CD4-positive, alpha-beta memory T cell (primary cell): ENCODE data around the gene GRPR. TPM values are rescaled to one million over a fixed set of nuclear protein-coding genes. Genes with fewer than 3 reads are reported as not detected.
"Not testable (repeated sequence)": the region's sequence is repeated elsewhere in the genome, so short reads cannot be mapped to it uniquely, and the experiment has no call there.

Experiments used
- CTCF ChIA-PET: fragments of 350-600 bp; sonication (Branson Sonifier 250); formaldehyde crosslinking; loops from one replicate; lab custom pipeline; 2021; ENCODE audit warnings: inconsistent platforms; ENCODE audit not compliant: partially characterized antibody; lab: Charles Lee
- POLR2A ChIA-PET: fragments of 350-600 bp; sonication (Branson Sonifier 250); formaldehyde crosslinking; loops from one replicate; lab custom pipeline; 2021; ENCODE audit not compliant: partially characterized antibody; lab: Charles Lee
- DNase-seq, 5 donors: peaks; one replicate each; pipeline versions ENCODE4 v3.0.0 to v3.0.0-alpha.2; 2020 to 2022; ENCODE audit warnings: mixed read lengths in 1 of 5
- H3K27ac ChIP-seq: one replicate; pipeline ENCODE4 v1.7.0; 2013; ENCODE audit warnings: low read depth, low read length
- H3K27me3 ChIP-seq: 2 replicates; pipeline ENCODE4 v1.7.0; 2013; ENCODE audit warnings: mild to moderate bottlenecking, low read length, moderate library complexity; ENCODE audit not compliant: insufficient read depth
- H3K36me3 ChIP-seq: 2 replicates; pipeline ENCODE4 v1.7.0; 2013; ENCODE audit warnings: mild to moderate bottlenecking, low read length, moderate library complexity; ENCODE audit not compliant: insufficient read depth
- H3K4me1 ChIP-seq: 2 replicates; pipeline ENCODE4 v1.7.0; 2013; ENCODE audit warnings: mild to moderate bottlenecking, low read length, moderate library complexity; ENCODE audit not compliant: insufficient read depth
- H3K4me3 ChIP-seq, 2 donors: one replicate each; pipeline ENCODE4 v1.7.0; 2013; ENCODE audit warnings: low read length in 2 of 2, mild to moderate bottlenecking in 1 of 2
- H3K9me3 ChIP-seq, 2 donors: one replicate each; pipeline ENCODE4 v1.7.0; 2013; ENCODE audit warnings: low read length in 2 of 2, control low read depth in 1 of 2; ENCODE audit not compliant: control insufficient read depth in 1 of 2
- H3K27ac Mint-ChIP-seq, 7 donors: one replicate each; pipeline ENCODE4 v1.8.0; 2020 to 2021; ENCODE audit warnings: mixed read lengths in 7 of 7, mild to moderate bottlenecking in 6 of 7, inconsistent platforms in 3 of 7, moderate library complexity in 3 of 7
- H3K27me3 Mint-ChIP-seq, 2 donors: one replicate each; pipeline ENCODE4 v1.8.0; 2020 to 2021; ENCODE audit warnings: mixed read lengths in 2 of 2
- H3K36me3 Mint-ChIP-seq, 2 donors: one replicate each; pipeline ENCODE4 v1.8.0; 2020 to 2021; ENCODE audit warnings: mixed read lengths in 2 of 2, inconsistent platforms in 1 of 2, mild to moderate bottlenecking in 1 of 2
- H3K4me1 Mint-ChIP-seq, 4 donors: one replicate each; pipeline ENCODE4 v1.8.0; 2020 to 2021; ENCODE audit warnings: mixed read lengths in 4 of 4, mild to moderate bottlenecking in 1 of 4
- H3K4me3 Mint-ChIP-seq, 8 donors: one replicate each; pipeline ENCODE4 v1.8.0; 2020 to 2021; ENCODE audit warnings: mixed read lengths in 8 of 8, mild to moderate bottlenecking in 7 of 8, moderate library complexity in 6 of 8, inconsistent platforms in 3 of 8
- H3K9me3 Mint-ChIP-seq, 8 donors: one replicate each; pipeline ENCODE4 v1.8.0; 2020 to 2021; ENCODE audit warnings: mixed read lengths in 8 of 8, mild to moderate bottlenecking in 5 of 8, inconsistent platforms in 3 of 8, moderate library complexity in 1 of 8
- intact Hi-C: fragments of 100-400 bp; cut with micrococcal nuclease; formaldehyde crosslinking; loops from one replicate; pipeline ENCODE4 v1.15.1; 2023
- polyA plus RNA-seq, 2 donors: library from polyadenylated mRNA; unstranded; fragments of 300-500 nt; fragmentation: Illumina TruSeq; gene quantifications; one replicate each; pipeline ENCODE4 v1.2.3, GENCODE V29; 2021
- total RNA-seq, 2 experiments: library from RNA; stranded (reverse); gene quantifications; one replicate each; pipeline ENCODE4 v1.2.3, GENCODE V29; 2021

Gene GRPR
- total and polyA plus RNA-seq, 4 experiments from 2014 or later, result 0.23 to 0.33 (median 0.24) TPM; not detected in 1

GRCh38 chrX:16160729-16161128 lies 37.4 kb downstream of the GRPR start:
- H3K36me3 Mint-ChIP-seq, result no peaks in the 10 kb centered on the region
- Histone ChIP-seq H3K4me3 (no peak overlapping the region), H3K9me3 (no peaks in the 10 kb centered on the region), H3K27me3 (no peaks in the 10 kb centered on the region), H3K4me1 (no peaks in the 10 kb centered on the region), H3K36me3 (no peaks in the 10 kb centered on the region), H3K27ac (no peak overlapping the region)
- no peaks in the 10 kb centered on the region for H3K4me1 Mint-ChIP-seq
- H3K9me3 Mint-ChIP-seq, result peaks cover 0 to 1% (median 0%) of the 10 kb centered on the region in 8 donors
- peaks cover 0 to 4% of the 10 kb centered on the region in 2 donors for H3K27me3 Mint-ChIP-seq
- ChIA-PET POLR2A (no interaction called here), CTCF (no interaction called here)
- no peak overlapping the region for H3K4me3 Mint-ChIP-seq
- DNase-seq, result no peak
- H3K27ac Mint-ChIP-seq, result no peak overlapping the region
- intact Hi-C loops, result no loop called here

GRCh38 chrX:16161173-16161572 lies 37.8 kb downstream of the GRPR start:
- H3K9me3 ChIP-seq, H3K27ac Mint-ChIP-seq, H3K4me3 ChIP-seq, H3K4me1 Mint-ChIP-seq, H3K4me1 ChIP-seq, DNase-seq, H3K27me3 ChIP-seq, POLR2A ChIA-PET, intact Hi-C loops, CTCF ChIA-PET, H3K9me3 Mint-ChIP-seq, H3K27ac ChIP-seq, H3K36me3 Mint-ChIP-seq, H3K4me3 Mint-ChIP-seq, H3K36me3 ChIP-seq, H3K27me3 Mint-ChIP-seq: not testable (repeated sequence)

GRCh38 chrX:16162391-16162790 lies 39.0 kb downstream of the GRPR start:
- ChIA-PET CTCF (no interaction called here), POLR2A (interaction anchor here (0.7 kb wide), 1 partner anchor 494 kb away, joined by 3 read pairs; no protein-coding TSS in a partner anchor)
- Mint-ChIP-seq H3K27me3 (peaks cover 0 to 5% of the 10 kb centered on the region in 2 donors), H3K4me1 (no peaks in the 10 kb centered on the region), H3K9me3 (peaks cover 0 to 1% (median 0%) of the 10 kb centered on the region in 8 donors), H3K27ac (no peak overlapping the region), H3K4me3 (no peak overlapping the region), H3K36me3 (no peaks in the 10 kb centered on the region)
- Histone ChIP-seq H3K27ac (no peak overlapping the region), H3K9me3 (no peaks in the 10 kb centered on the region), H3K4me3 (no peak overlapping the region), H3K36me3 (no peaks in the 10 kb centered on the region), H3K27me3 (no peaks in the 10 kb centered on the region), H3K4me1 (no peaks in the 10 kb centered on the region)
- no peak for DNase-seq
- intact Hi-C loops, result no loop called here

- Histone ChIP-seq H3K9me3 (no peaks in the 10 kb centered on the region), H3K4me1 (no peaks in the 10 kb centered on the region), H3K4me3 (no peak overlapping the region), H3K27me3 (no peaks in the 10 kb centered on the region), H3K27ac (no peak overlapping the region), H3K36me3 (no peaks in the 10 kb centered on the region)
- POLR2A ChIA-PET, result no interaction called here
- Mint-ChIP-seq H3K4me1 (no peaks in the 10 kb centered on the region), H3K9me3 (peaks cover 0 to 1% (median 0%) of the 10 kb centered on the region in 8 donors), H3K27ac (no peak overlapping the region), H3K36me3 (no peaks in the 10 kb centered on the region), H3K4me3 (peak overlapping the region in 1 of 8 donors; percentile 10), H3K27me3 (peaks cover 0 to 5% of the 10 kb centered on the region in 2 donors)
- CTCF ChIA-PET, result no interaction called here
- DNase-seq, result no peak
- intact Hi-C loops, result no loop called here
These were observed 41.4 kb downstream of the GRPR start for GRCh38 chrX:16164748-16165147.

- Mint-ChIP-seq H3K4me1 (no peaks in the 10 kb centered on the region), H3K9me3 (peaks cover 0 to 1% (median 0%) of the 10 kb centered on the region in 8 donors), H3K36me3 (no peaks in the 10 kb centered on the region), H3K27me3 (peaks cover 0 to 1% of the 10 kb centered on the region in 2 donors), H3K27ac (no peak within 1 kb of the TSS), H3K4me3 (no peak within 1 kb of the TSS)
- Histone ChIP-seq H3K4me3 (no peak within 1 kb of the TSS), H3K27ac (no peak within 1 kb of the TSS), H3K27me3 (no peaks in the 10 kb centered on the region), H3K9me3 (no peaks in the 10 kb centered on the region), H3K4me1 (no peaks in the 10 kb centered on the region), H3K36me3 (no peaks in the 10 kb centered on the region)
- intact Hi-C loops, result no loop called here
- ChIA-PET CTCF (no interaction called here), POLR2A (no interaction called here)
- no peak for DNase-seq
These were observed 43.8 kb downstream of the GRPR start, which contains the start of gene MAGEB17 for GRCh38 chrX:16167181-16167580. MAGEB17 (plus strand) TSS chrX:16167481; CDS start chrX:16170383, 2,902 bp downstream.

- Mint-ChIP-seq H3K4me3 (no peak overlapping the region), H3K27me3 (peaks cover 1 to 4% of the 10 kb centered on the region in 2 donors), H3K27ac (no peak overlapping the region), H3K36me3 (no peaks in the 10 kb centered on the region), H3K4me1 (no peaks in the 10 kb centered on the region), H3K9me3 (no peaks in the 10 kb centered on the region)
- CTCF ChIA-PET, result no interaction called here
- Histone ChIP-seq H3K4me1 (no peaks in the 10 kb centered on the region), H3K36me3 (no peaks in the 10 kb centered on the region), H3K4me3 (no peak overlapping the region), H3K27ac (no peak overlapping the region), H3K27me3 (no peaks in the 10 kb centered on the region), H3K9me3 (no peaks in the 10 kb centered on the region)
- intact Hi-C loops, result no loop called here
- no peak for DNase-seq
- POLR2A ChIA-PET, result no interaction called here
These were observed 47.7 kb downstream of the GRPR start for GRCh38 chrX:16171039-16171438.

GRCh38 chrX:16171944-16172343 lies 48.6 kb downstream of the GRPR start:
- H3K4me3 Mint-ChIP-seq, result no peak overlapping the region
- no peaks in the 10 kb centered on the region for H3K36me3 Mint-ChIP-seq
- POLR2A ChIA-PET, result no interaction called here
- H3K27ac ChIP-seq, result no peak overlapping the region
- no peaks in the 10 kb centered on the region for H3K27me3 ChIP-seq
- H3K36me3 ChIP-seq, result no peaks in the 10 kb centered on the region
- H3K4me1 Mint-ChIP-seq, result no peaks in the 10 kb centered on the region
- CTCF ChIA-PET, result no interaction called here
- no peak for DNase-seq
- H3K27ac Mint-ChIP-seq, result no peak overlapping the region
- no peak overlapping the region for H3K4me3 ChIP-seq
- intact Hi-C loops, result no loop called here
- no peaks in the 10 kb centered on the region for H3K9me3 ChIP-seq
- no peaks in the 10 kb centered on the region for H3K4me1 ChIP-seq
- H3K27me3 Mint-ChIP-seq, result peaks cover 1 to 4% of the 10 kb centered on the region in 2 donors
- no peaks in the 10 kb centered on the region for H3K9me3 Mint-ChIP-seq

- Histone ChIP-seq H3K4me3 (no peak overlapping the region), H3K27me3 (no peaks in the 10 kb centered on the region), H3K36me3 (no peaks in the 10 kb centered on the region), H3K9me3 (no peaks in the 10 kb centered on the region), H3K4me1 (no peaks in the 10 kb centered on the region), H3K27ac (no peak overlapping the region)
- Mint-ChIP-seq H3K27ac (no peak overlapping the region), H3K27me3 (peaks cover 0 to 4% of the 10 kb centered on the region in 2 donors), H3K36me3 (no peaks in the 10 kb centered on the region), H3K4me3 (no peak overlapping the region), H3K4me1 (no peaks in the 10 kb centered on the region), H3K9me3 (no peaks in the 10 kb centered on the region)
- POLR2A ChIA-PET, result no interaction called here
- intact Hi-C loops, result no loop called here
- DNase-seq, result no peak
- CTCF ChIA-PET, result no interaction called here
These were observed 49.0 kb downstream of the GRPR start for GRCh38 chrX:16172391-16172790.
